ENCODE data around the gene SPEN.

GRCh38 chr1:15948595-15949452 lies 101.3 kb downstream of the SPEN start:
- TF ChIP-seq CTCF (conservative IDR thresholded peaks at IDR 0.05) (no peak), ZFX (IDR thresholded peaks at IDR 0.05) (no peak)

Data from C4-2B (cell line).